PFSK-1 (cell line): ENCODE results near the gene HOXB3.

Source experiments
- FOXP2 ChIP-seq: optimal IDR thresholded peaks from 2 replicates; pipeline ENCODE3; 2011; ENCODE audit warnings: borderline replicate concordance, control low read depth, inconsistent platforms; ENCODE audit not compliant: insufficient read depth; ENCODE audit errors: extremely low read length, extremely low read depth
- POLR2AphosphoS5 ChIP-seq: IDR thresholded peaks from 2 replicates; pipeline ENCODE4 v1.6.1; 2012; ENCODE audit warnings: low read depth, mild to moderate bottlenecking, control low read depth, low read length, moderate library complexity
- REST ChIP-seq, 2 experiments: IDR thresholded peaks; 2 replicates each; pipeline versions ENCODE4 v1.6.1 to v1.8.0; 2011 to 2012; ENCODE audit warnings: low read depth in 2 of 2, low read length in 2 of 2, control low read depth in 1 of 2, inconsistent platforms in 1 of 2, mild to moderate bottlenecking in 1 of 2, moderate library complexity in 1 of 2; ENCODE audit not compliant: insufficient read depth in 1 of 2
- SIN3A ChIP-seq: IDR thresholded peaks from 2 replicates; pipeline ENCODE4 v1.6.1; 2012; ENCODE audit warnings: mild to moderate bottlenecking, low read length, moderate library complexity, borderline replicate concordance; ENCODE audit not compliant: insufficient read depth
- TAF1 ChIP-seq: IDR thresholded peaks from 2 replicates; pipeline ENCODE4 v1.6.1; 2012; ENCODE audit warnings: low read length, control low read depth, borderline replicate concordance; ENCODE audit not compliant: insufficient read depth

Gene HOXB3

GRCh38 chr17:48591255-48592056 is 1.4 kb upstream of the HOXB3 start:
- no peak for TF ChIP-seq TAF1
- TF ChIP-seq SIN3A: no peak
- TF ChIP-seq POLR2AphosphoS5: no peak

- TF ChIP-seq SIN3A: no peak
- no peak for TF ChIP-seq POLR2AphosphoS5
- TF ChIP-seq REST (IDR thresholded peaks at IDR 0.05; ENCODE audit: insufficient read depth in 1 of 2, low read depth in 2 of 2, low read length in 2 of 2): no peak
- TF ChIP-seq TAF1: no peak
- no peak for TF ChIP-seq FOXP2
Observed at GRCh38 chr17:48590607-48591161, 643 bp upstream of the HOXB3 start.

GRCh38 chr17:48589060-48589830 is 796 bp downstream of the HOXB3 start:
- TF ChIP-seq POLR2AphosphoS5: no peak
- TF ChIP-seq FOXP2: no peak
- TF ChIP-seq TAF1: no peak
- no peak for TF ChIP-seq SIN3A
- no peak for TF ChIP-seq REST (IDR thresholded peaks at IDR 0.05; ENCODE audit: insufficient read depth in 1 of 2, low read depth in 2 of 2, low read length in 2 of 2)

DNA sequence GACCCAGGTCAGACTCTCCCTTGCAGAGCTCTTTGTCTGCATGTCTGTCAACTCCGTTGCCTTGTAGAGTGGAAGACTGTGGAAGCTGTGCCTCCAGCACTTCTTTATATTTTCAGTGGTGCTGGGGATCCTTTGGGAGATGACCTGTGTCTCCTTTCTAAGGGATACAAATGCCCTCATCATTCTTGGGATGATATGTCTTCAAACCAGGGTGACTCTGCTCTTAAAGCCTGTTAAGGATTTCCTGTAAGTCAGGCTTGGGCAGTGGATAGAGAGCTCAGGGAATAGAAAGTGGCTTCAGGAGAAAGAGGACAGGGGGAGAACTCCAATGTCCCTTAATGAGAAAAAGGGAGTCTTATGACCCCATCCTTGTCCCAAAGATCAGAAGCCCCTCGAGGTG is 1.5 kb downstream of the HOXB3 start:
- TF ChIP-seq REST (IDR thresholded peaks at IDR 0.05; ENCODE audit: insufficient read depth in 1 of 2, low read depth in 2 of 2, low read length in 2 of 2) (no peak), TAF1 (no peak), SIN3A (no peak), POLR2AphosphoS5 (no peak), FOXP2 (no peak)

GRCh38 chr17:48588074-48588415 is 2.0 kb downstream of the HOXB3 start:
- TF ChIP-seq SIN3A: no peak
- no peak for TF ChIP-seq REST (IDR thresholded peaks at IDR 0.05; ENCODE audit: insufficient read depth in 1 of 2, low read depth in 2 of 2, low read length in 2 of 2)
- TF ChIP-seq FOXP2: no peak
- no peak for TF ChIP-seq POLR2AphosphoS5
- no peak for TF ChIP-seq TAF1
